GM23338 (cell line): ENCODE measurements around the gene MCU. TPM values are rescaled to one million over a fixed set of nuclear protein-coding genes. Genes with fewer than 3 reads are reported as not detected.
"Not testable (repeated sequence)": the region's sequence is repeated elsewhere in the genome, so short reads cannot be mapped to it uniquely, and the experiment has no call there.

Source experiments
- ATAC-seq: fragments of 200-7000 bp; cut with Tn5 transposase; 3 replicates; pipeline ENCODE4 v1.9.1; 2020
- DNase-seq: peaks from one replicate; pipeline ENCODE4 v3.0.0-alpha.2; 2015; ENCODE audit warnings: low spot score
- H2AFZ ChIP-seq: fragments of 200-600 bp; sonication (generic); 2 replicates; pipeline ENCODE4 v1.8.0; 2016; ENCODE audit warnings: antibody characterized with exemption, mild to moderate bottlenecking, moderate library complexity
- H3F3A ChIP-seq: fragments of 200-600 bp; sonication (generic); replicated peaks from 2 replicates; pipeline ENCODE4 v1.8.0; 2017; ENCODE audit warnings: antibody characterized with exemption, mixed run types, low read depth
- H3K27ac ChIP-seq: fragments of 200-600 bp; sonication (generic); 2 replicates; pipeline ENCODE4 v1.6.1; 2016; ENCODE audit warnings: low read depth
- H3K27me3 ChIP-seq: fragments of 200-600 bp; sonication (generic); 2 replicates; pipeline ENCODE4 v1.8.0; 2016; ENCODE audit warnings: mild to moderate bottlenecking, mixed run types, moderate library complexity; ENCODE audit not compliant: insufficient read depth
- H3K36me3 ChIP-seq: fragments of 200-600 bp; sonication (generic); 2 replicates; pipeline ENCODE4 v1.8.0; 2016; ENCODE audit warnings: mild to moderate bottlenecking; ENCODE audit not compliant: insufficient read depth
- H3K4me1 ChIP-seq: fragments of 200-600 bp; sonication (generic); 2 replicates; pipeline ENCODE4 v1.8.0; 2016; ENCODE audit warnings: mild to moderate bottlenecking, moderate library complexity; ENCODE audit not compliant: insufficient read depth
- H3K4me2 ChIP-seq: fragments of 200-600 bp; sonication (generic); 2 replicates; pipeline ENCODE4 v1.7.1; 2017; ENCODE audit warnings: mixed run types
- H3K4me3 ChIP-seq: fragments of 200-600 bp; sonication (generic); 2 replicates; pipeline ENCODE4 v1.6.1; 2016; ENCODE audit warnings: mixed run types
- H3K79me2 ChIP-seq: fragments of 200-600 bp; sonication (generic); replicated peaks from 2 replicates; pipeline ENCODE4 v1.8.0; 2017; ENCODE audit warnings: mild to moderate bottlenecking; ENCODE audit not compliant: insufficient read depth
- H3K9me2 ChIP-seq: fragments of 200-600 bp; sonication (generic); 2 replicates; pipeline ENCODE4 v1.8.0; 2017; ENCODE audit not compliant: insufficient read depth
- H4K20me1 ChIP-seq: fragments of 200-600 bp; sonication (generic); replicated peaks from 2 replicates; pipeline ENCODE4 v1.8.0; 2017; ENCODE audit warnings: mild to moderate bottlenecking; ENCODE audit not compliant: insufficient read depth
- H3K27ac Mint-ChIP-seq: 2 replicates; pipeline ENCODE4 v1.8.0; 2020; ENCODE audit warnings: inconsistent platforms, mild to moderate bottlenecking, moderate library complexity, mixed read lengths
- H3K27me3 Mint-ChIP-seq: 3 replicates; pipeline ENCODE4 v1.8.0; 2022; ENCODE audit warnings: low read depth, mild to moderate bottlenecking, moderate library complexity, mixed read lengths, inconsistent platforms; ENCODE audit not compliant: insufficient read depth, poor library complexity
- H3K36me3 Mint-ChIP-seq: 3 replicates; pipeline ENCODE4 v1.8.0; 2021; ENCODE audit warnings: low read depth, mild to moderate bottlenecking, inconsistent platforms, moderate library complexity, mixed read lengths
- H3K4me1 Mint-ChIP-seq: 3 replicates; pipeline ENCODE4 v1.8.0; 2020; ENCODE audit warnings: mild to moderate bottlenecking, inconsistent platforms, mixed read lengths
- H3K4me3 Mint-ChIP-seq: 3 replicates; pipeline ENCODE4 v1.8.0; 2021; ENCODE audit warnings: moderate library complexity, mild to moderate bottlenecking, inconsistent platforms, mixed read lengths
- H3K9me3 Mint-ChIP-seq: 3 replicates; pipeline ENCODE4 v1.8.0; 2020; ENCODE audit warnings: moderate library complexity, mild to moderate bottlenecking, inconsistent platforms, mixed read lengths
- NANOG ChIP-seq: IDR thresholded peaks from 2 replicates; pipeline ENCODE4 v1.6.1; 2016; ENCODE audit warnings: antibody characterized with exemption, borderline replicate concordance
- POLR2AphosphoS5 ChIP-seq: IDR thresholded peaks from 2 replicates; pipeline ENCODE4 v1.6.1; 2016; ENCODE audit warnings: antibody characterized with exemption, low read depth
- ZNF114 ChIP-seq: fragments of 250-450 bp; sonication (Bioruptor Pico); IDR thresholded peaks from 2 replicates; pipeline ENCODE4 v1.5.0; 2020; ENCODE audit warnings: mild to moderate bottlenecking, moderate library complexity
- ZNF462 ChIP-seq: fragments of 250-450 bp; sonication (Bioruptor Pico); IDR thresholded peaks from 2 replicates; pipeline ENCODE4 v1.5.0; 2020; ENCODE audit warnings: mild to moderate bottlenecking, moderate library complexity
- polyA plus RNA-seq: library from polyadenylated mRNA; unstranded; fragments of >200 nt; fragmentation: Nextera tagmentation; extraction: Ambion mirVana; gene quantifications from 2 replicates; pipeline ENCODE4 v1.2.1, GENCODE V29; 2016
- total RNA-seq: library from RNA; depleted of rRNA; stranded (reverse); fragments of >200 nt; shearing (Covaris generic); gene quantifications from 2 replicates; pipeline ENCODE4 v1.2.3, GENCODE V29; 2014
- TF ChIP-seq, protein P1 (sequence below): IDR thresholded peaks from one replicate; pipeline ENCODE4 v1.6.1; 2018; ENCODE audit warnings: antibody characterized with exemption; ENCODE audit not compliant: unreplicated experiment
- TF ChIP-seq, protein P2 (sequence below): IDR thresholded peaks from 2 replicates; pipeline ENCODE4 v1.6.1; 2016; ENCODE audit warnings: antibody characterized with exemption

MCU gene
- total and polyA plus RNA-seq, 2 experiments from 2014 or later = 41.8 to 68.2 TPM

DNA sequence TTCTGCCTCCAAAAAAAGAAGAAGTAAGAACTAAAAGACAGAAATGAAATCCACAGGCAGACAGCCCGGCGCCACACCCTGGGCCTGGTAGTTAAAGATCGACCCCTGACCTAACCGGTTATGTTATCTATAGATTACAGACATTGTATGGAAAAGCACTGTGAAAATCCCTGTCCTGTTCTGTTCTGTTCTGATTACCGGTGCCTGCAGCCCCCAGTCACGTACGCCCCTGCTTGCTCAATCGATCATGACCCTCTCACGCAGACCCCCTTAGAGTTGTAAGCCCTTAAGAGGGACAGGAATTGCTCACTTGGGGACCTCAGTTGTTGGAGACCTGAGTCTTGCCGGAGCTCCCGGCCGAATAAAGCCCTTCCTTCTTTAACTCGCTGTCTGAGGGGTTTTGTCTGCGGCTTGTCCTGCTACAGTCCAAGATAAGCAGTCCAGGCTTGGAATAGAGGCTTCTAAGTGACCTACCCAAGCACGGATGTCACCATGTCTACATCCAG is 212.1 kb downstream of the MCU start:
- not testable (repeated sequence) for H3K79me2 ChIP-seq, H3K27me3 ChIP-seq, H3K27ac ChIP-seq, H3F3A ChIP-seq, H3K4me1 ChIP-seq, H3K4me2 ChIP-seq, H3K4me1 Mint-ChIP-seq, H3K9me2 ChIP-seq, H3K4me3 Mint-ChIP-seq, H3K27me3 Mint-ChIP-seq, H3K27ac Mint-ChIP-seq, H3K36me3 ChIP-seq, ATAC-seq, DNase-seq, H4K20me1 ChIP-seq, H3K4me3 ChIP-seq, H2AFZ ChIP-seq
- Mint-ChIP-seq H3K9me3 (peaks cover 14% of the 10 kb centered on the region), H3K36me3 (peaks cover 11% of the 10 kb centered on the region; the same call in 2 of the 3 replicates)

DNA sequence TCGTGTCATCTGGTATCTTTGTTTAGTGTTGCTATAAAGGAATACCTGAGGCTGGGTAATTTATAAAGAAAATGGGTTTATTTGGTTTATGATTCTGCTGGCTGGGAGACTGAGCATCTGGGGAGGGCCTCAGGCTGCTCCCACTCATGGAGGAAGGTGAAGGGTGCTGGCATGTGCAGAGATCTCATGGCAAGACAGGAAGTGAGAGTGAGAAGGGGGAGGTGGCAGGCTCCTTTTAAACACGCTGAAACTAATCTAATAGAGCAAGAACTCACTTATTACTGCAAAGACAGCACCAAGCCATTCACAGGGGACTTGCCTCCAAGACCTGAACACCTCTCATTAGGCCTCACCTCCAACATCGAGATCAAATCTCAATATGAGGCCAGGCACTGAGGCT is 212.9 kb downstream of the MCU start:
- Histone ChIP-seq H4K20me1 (no peaks in the 10 kb centered on the region), H3K27me3 (no peaks in the 10 kb centered on the region), H3F3A (no peaks in the 10 kb centered on the region), H3K4me1 (no peaks in the 10 kb centered on the region), H3K79me2 (no peaks in the 10 kb centered on the region), H3K4me3 (no peak overlapping the region), H3K9me2 (no peaks in the 10 kb centered on the region; the same call in 1 of the 2 replicates), H2AFZ (no peak overlapping the region), H3K27ac (no peak overlapping the region), H3K4me2 (no peak overlapping the region), H3K36me3 (peaks cover 5% of the 10 kb centered on the region; the same call in 1 of the 2 replicates)
- TF ChIP-seq POLR2AphosphoS5 = no peak
- TF ChIP-seq NANOG = no peak
- TF ChIP-seq ZNF114 (CRISPR knock-in tag) = no peak
- TF ChIP-seq, protein P1, sequence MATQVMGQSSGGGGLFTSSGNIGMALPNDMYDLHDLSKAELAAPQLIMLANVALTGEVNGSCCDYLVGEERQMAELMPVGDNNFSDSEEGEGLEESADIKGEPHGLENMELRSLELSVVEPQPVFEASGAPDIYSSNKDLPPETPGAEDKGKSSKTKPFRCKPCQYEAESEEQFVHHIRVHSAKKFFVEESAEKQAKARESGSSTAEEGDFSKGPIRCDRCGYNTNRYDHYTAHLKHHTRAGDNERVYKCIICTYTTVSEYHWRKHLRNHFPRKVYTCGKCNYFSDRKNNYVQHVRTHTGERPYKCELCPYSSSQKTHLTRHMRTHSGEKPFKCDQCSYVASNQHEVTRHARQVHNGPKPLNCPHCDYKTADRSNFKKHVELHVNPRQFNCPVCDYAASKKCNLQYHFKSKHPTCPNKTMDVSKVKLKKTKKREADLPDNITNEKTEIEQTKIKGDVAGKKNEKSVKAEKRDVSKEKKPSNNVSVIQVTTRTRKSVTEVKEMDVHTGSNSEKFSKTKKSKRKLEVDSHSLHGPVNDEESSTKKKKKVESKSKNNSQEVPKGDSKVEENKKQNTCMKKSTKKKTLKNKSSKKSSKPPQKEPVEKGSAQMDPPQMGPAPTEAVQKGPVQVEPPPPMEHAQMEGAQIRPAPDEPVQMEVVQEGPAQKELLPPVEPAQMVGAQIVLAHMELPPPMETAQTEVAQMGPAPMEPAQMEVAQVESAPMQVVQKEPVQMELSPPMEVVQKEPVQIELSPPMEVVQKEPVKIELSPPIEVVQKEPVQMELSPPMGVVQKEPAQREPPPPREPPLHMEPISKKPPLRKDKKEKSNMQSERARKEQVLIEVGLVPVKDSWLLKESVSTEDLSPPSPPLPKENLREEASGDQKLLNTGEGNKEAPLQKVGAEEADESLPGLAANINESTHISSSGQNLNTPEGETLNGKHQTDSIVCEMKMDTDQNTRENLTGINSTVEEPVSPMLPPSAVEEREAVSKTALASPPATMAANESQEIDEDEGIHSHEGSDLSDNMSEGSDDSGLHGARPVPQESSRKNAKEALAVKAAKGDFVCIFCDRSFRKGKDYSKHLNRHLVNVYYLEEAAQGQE = no peak
- TF ChIP-seq, protein P2, sequence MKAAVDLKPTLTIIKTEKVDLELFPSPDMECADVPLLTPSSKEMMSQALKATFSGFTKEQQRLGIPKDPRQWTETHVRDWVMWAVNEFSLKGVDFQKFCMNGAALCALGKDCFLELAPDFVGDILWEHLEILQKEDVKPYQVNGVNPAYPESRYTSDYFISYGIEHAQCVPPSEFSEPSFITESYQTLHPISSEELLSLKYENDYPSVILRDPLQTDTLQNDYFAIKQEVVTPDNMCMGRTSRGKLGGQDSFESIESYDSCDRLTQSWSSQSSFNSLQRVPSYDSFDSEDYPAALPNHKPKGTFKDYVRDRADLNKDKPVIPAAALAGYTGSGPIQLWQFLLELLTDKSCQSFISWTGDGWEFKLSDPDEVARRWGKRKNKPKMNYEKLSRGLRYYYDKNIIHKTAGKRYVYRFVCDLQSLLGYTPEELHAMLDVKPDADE = no peak
- TF ChIP-seq ZNF462 (CRISPR knock-in tag) = no peak
- no peak for DNase-seq
- H3K36me3 Mint-ChIP-seq = peaks cover 11% of the 10 kb centered on the region; the same call in 2 of the 3 replicates
- no peak overlapping the region for H3K27ac Mint-ChIP-seq
- H3K27me3 Mint-ChIP-seq = peaks cover 10% of the 10 kb centered on the region
- no peak overlapping the region for H3K4me3 Mint-ChIP-seq
- no peak for ATAC-seq
- H3K4me1 Mint-ChIP-seq = peaks cover 2% of the 10 kb centered on the region; the same call in 2 of the 3 replicates
- H3K9me3 Mint-ChIP-seq = peaks cover 14% of the 10 kb centered on the region
